ENCODE measurements around the gene TMA7B. TPM values are rescaled to one million over a fixed set of nuclear protein-coding genes. Genes with fewer than 3 reads are reported as not detected.

The TMA7B gene
- total RNA-seq, 4 donors from 2014 or later = not detected

GRCh38 chr22:39953101-39953500 lies 7.1 kb upstream of the TMA7B start:
- H3K36me3 ChIP-seq = no peaks in the 10 kb centered on the region
- H3K27ac ChIP-seq = peak overlapping the region in 2 of 4 donors; percentile 83 to 85
- no peak for DNase-seq (ENCODE audit: low spot score in 2 of 2)
- H3K27me3 ChIP-seq = no peaks in the 10 kb centered on the region
- H3K4me3 ChIP-seq = no peak overlapping the region
- peaks cover 0 to 42% (median 8%) of the 10 kb centered on the region in 4 donors for H3K4me1 ChIP-seq
- TF ChIP-seq CTCF (IDR thresholded peaks at IDR 0.05) = no peak
- no peak for TF ChIP-seq POLR2A (IDR thresholded peaks at IDR 0.05)
- no peak for TF ChIP-seq EP300 (IDR thresholded peaks at IDR 0.05)
- WGBS, 2 donors = 83 to 91% methylated on average over 2 of the region's 2 CpGs
- peaks cover 0 to 7% (median 0%) of the 10 kb centered on the region in 4 donors for H3K9me3 ChIP-seq

GRCh38 chr22:39954584-39955055 lies 5.6 kb upstream of the TMA7B start:
- WGBS, 2 donors = 50 to 64% methylated on average over 4 of the region's 4 CpGs

GRCh38 chr22:39955675-39956074 lies 4.5 kb upstream of the TMA7B start:
- no peak for TF ChIP-seq POLR2A (IDR thresholded peaks at IDR 0.05)
- TF ChIP-seq EP300 (IDR thresholded peaks at IDR 0.05) = no peak
- no peak for TF ChIP-seq CTCF (IDR thresholded peaks at IDR 0.05)
- Histone ChIP-seq H3K27ac (peak overlapping the region in 3 of 4 donors; percentile 57 to 85 (median 83)), H3K4me1 (peaks cover 0 to 35% (median 10%) of the 10 kb centered on the region in 4 donors), H3K36me3 (no peaks in the 10 kb centered on the region), H3K9me3 (peaks cover 0 to 7% (median 0%) of the 10 kb centered on the region in 4 donors), H3K4me3 (no peak overlapping the region), H3K27me3 (no peaks in the 10 kb centered on the region)
- DNase-seq (ENCODE audit: low spot score in 2 of 2) = no peak
- 91 to 100% methylated on average over 2 of the region's 2 CpGs for WGBS, 2 donors

More at GRCh38 chr22:39954584-39955055, 5.6 kb upstream of the TMA7B start:
- DNase-seq (ENCODE audit: low spot score in 2 of 2) = peak in 1 of 2 donors; percentile 18
- H3K9me3 ChIP-seq = peaks cover 0 to 7% (median 0%) of the 10 kb centered on the region in 4 donors
- H3K4me1 ChIP-seq = peaks cover 0 to 41% (median 10%) of the 10 kb centered on the region in 4 donors
- no peaks in the 10 kb centered on the region for H3K27me3 ChIP-seq
- peak overlapping the region; percentile 57 to 85 (median 74) for H3K27ac ChIP-seq
- no peak overlapping the region for H3K4me3 ChIP-seq
- peak; percentile 65 for TF ChIP-seq EP300 (IDR thresholded peaks at IDR 0.05)
- no peak for TF ChIP-seq POLR2A (IDR thresholded peaks at IDR 0.05)
- no peak for TF ChIP-seq CTCF (IDR thresholded peaks at IDR 0.05)
- no peaks in the 10 kb centered on the region for H3K36me3 ChIP-seq

- Histone ChIP-seq H3K36me3 (no peaks in the 10 kb centered on the region), H3K9me3 (peaks cover 0 to 7% (median 0%) of the 10 kb centered on the region in 4 donors), H3K4me3 (no peak overlapping the region), H3K27ac (peak overlapping the region in 1 of 4 donors; percentile 83), H3K4me1 (peaks cover 0 to 34% (median 10%) of the 10 kb centered on the region in 4 donors), H3K27me3 (no peaks in the 10 kb centered on the region)
- TF ChIP-seq POLR2A (IDR thresholded peaks at IDR 0.05) (no peak), CTCF (IDR thresholded peaks at IDR 0.05) (no peak), EP300 (IDR thresholded peaks at IDR 0.05) (no peak)
- WGBS, 2 donors = 72 to 79% methylated on average over 9 of the region's 10 CpGs
- no peak for DNase-seq (ENCODE audit: low spot score in 2 of 2)
Measured at GRCh38 chr22:39956932-39957664, 3.1 kb upstream of the TMA7B start.

All from tibial nerve (tissue), 4 donors.